ENCODE data around the gene RLIM.

The RLIM gene

GRCh38 chrX:74535408-74536151 is 78.8 kb downstream of the RLIM start:
- Histone ChIP-seq H3K27ac (no peak overlapping the region), H3K4me3 (ENCODE audit: low read depth, low read length) (peak overlapping the region; percentile 51), H3K27me3 (replicated peaks) (no peaks in the 10 kb centered on the region), H3K36me3 (replicated peaks) (no peaks in the 10 kb centered on the region)
- peak; percentile 60 for TF ChIP-seq CTCF (IDR thresholded peaks at IDR 0.05; ENCODE audit: low read depth, low read length, missing control alignments)
- in situ Hi-C loops (cut with HindIII; ENCODE audit: low pct_ligation_motif_present, low sequenced_read_pairs) = no loop called here
- peak; percentile 31 for DNase-seq
